RPMI8226 (cell line): ENCODE data around the gene ZNF574.
A peak's percentile ranks its signal among the peaks of the same experiment; 100 is the strongest.
"Not testable (repeated sequence)": the region's sequence is repeated elsewhere in the genome, so short reads cannot be mapped to it uniquely, and the experiment has no call there.

Source experiments
- DNase-seq: peaks from one replicate; pipeline ENCODE4 v3.0.0-alpha.2; 2015

Gene ZNF574

DNA sequence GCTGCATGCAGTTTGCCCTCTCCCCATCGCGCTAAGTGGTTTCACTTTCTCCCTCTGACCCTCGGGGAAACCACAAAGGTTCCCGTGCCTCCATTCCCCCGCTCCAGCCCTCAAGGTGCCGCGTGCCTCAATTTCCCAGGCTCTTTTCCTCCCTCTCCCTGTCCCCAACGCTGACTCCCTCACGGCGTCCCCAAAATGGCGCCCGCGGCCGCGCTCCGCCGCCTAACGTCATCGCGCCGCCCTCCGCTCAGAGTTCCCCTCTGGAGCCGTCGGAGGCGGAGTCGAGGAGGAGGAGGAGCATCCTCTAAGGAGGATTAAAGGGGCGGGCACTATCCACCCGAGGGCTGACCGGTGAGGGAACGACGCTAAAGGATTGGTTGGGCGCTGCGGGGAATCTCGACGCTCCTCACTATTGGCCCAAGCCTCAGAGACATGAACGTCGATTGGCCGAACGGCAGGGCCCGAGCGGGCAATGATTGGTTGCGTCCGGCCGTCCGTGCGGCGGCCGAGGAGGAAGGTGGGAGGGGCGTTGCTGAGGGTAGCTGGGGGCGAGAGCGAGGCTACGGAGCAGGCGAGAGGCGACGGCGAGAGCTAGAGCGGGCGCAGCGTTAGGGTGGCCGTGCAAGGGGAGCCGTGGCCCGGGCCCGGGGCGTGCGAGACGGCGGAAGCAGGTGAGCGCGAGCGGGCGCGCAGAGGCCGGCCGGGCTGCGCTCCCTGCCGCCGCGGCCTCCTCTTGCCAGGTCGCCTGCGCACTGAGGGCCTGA is at the start of gene ZNF574:
Gene ZNF574 (plus strand): TSS at position 551 of the 764 bp plus-strand sequence. CDS start 2,441 bp downstream, outside the sequence.
- peak; percentile 98 for DNase-seq

- no peak for DNase-seq
These were observed 47.4 kb upstream of the ZNF574 start for GRCh38 chr19:42028304-42029216.

DNA sequence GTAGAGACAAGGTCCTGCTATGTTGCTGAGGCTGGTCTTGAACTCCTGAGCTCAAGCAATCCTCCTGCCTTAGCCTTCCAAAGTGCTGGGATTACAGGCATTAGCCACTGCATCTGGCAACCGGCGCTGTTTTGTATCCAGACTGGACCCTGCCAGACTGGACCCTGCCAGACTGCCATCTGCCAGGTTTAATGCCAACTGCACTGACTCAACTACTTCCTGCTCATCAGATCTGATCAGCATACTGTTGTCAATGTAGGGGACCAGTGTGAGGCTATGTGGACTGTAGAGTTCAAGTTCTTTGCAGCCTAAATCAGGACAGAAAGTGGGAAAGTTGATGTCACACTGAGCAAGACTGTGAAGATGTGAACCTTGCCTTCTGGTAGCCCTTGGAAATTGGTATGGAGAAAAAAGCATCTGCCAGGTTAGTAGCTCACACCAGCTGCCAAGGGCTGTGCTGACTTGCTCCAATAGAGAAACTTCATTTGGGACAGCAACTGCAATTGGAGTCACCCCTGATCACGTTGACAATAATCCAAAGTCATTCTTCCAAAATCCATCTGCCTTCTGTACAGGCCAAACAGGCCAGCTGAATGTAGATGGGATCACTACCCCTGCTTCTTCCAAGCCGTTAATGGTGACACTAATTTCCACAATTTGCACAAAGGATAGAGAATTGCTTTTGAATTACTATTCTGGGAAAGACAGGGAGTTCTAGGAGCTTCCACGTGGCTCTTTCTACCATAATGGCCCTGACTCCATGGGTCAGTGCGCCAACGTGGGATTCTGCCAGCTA is 45.1 kb upstream of the ZNF574 start:
- DNase-seq: no peak

- DNase-seq: no peak
These were observed 43.5 kb upstream of the ZNF574 start for GRCh38 chr19:42032431-42032830.

- DNase-seq: no peak
These were observed 42.6 kb upstream of the ZNF574 start for GRCh38 chr19:42033413-42033812.

GRCh38 chr19:42034640-42035391 is 41.1 kb upstream of the ZNF574 start:
- DNase-seq: peak; percentile 76

GRCh38 chr19:42037649-42038048 is 38.3 kb upstream of the ZNF574 start:
- DNase-seq: no peak

DNA sequence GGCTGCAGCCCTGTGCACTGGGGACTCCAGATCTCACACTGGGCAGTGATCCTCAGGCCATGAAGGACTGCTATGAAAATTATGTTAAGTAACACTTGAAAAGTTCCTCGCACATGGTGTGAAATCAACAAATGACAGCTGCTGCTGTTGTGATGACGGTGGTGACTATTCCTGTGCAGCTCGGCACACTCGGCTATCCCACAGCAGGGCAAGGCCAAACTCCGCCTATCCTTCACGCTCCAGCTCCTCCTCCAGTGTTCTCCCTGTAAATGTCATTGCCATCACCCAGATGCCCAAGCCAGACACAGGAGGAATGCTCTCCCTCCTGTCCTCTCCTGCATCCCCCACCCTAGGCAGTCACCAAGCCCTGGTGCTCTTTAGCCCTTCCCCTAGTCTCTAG is 37.3 kb upstream of the ZNF574 start:
- no peak for DNase-seq

- peak; percentile 28 for DNase-seq
These were observed 35.9 kb upstream of the ZNF574 start for GRCh38 chr19:42040031-42040430.

GRCh38 chr19:42040491-42040890 is 35.5 kb upstream of the ZNF574 start:
- DNase-seq: not testable (repeated sequence)

GRCh38 chr19:42042455-42043170 is 33.4 kb upstream of the ZNF574 start:
- DNase-seq: no peak

GRCh38 chr19:42045575-42045974 is 30.4 kb upstream of the ZNF574 start:
- DNase-seq: no peak

DNA sequence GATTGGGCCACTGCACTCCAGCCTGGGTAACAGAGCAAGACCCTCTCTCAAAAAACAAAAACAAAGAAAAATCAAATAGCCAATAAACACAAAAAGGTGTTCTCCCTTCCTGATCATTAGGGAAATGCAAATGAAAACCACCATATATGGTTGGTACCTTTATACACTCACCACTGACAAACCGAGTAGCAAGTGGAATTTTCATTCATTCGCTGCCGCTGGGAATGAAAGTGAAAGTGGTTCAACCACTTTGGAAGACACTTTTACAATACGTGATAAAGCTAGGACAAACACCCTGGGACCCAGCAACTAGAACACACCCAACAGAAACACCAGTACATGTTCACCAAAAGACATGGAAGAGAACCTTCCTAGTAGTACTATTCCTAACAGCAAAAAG is 27.0 kb upstream of the ZNF574 start:
- DNase-seq: peak; percentile 39

DNA sequence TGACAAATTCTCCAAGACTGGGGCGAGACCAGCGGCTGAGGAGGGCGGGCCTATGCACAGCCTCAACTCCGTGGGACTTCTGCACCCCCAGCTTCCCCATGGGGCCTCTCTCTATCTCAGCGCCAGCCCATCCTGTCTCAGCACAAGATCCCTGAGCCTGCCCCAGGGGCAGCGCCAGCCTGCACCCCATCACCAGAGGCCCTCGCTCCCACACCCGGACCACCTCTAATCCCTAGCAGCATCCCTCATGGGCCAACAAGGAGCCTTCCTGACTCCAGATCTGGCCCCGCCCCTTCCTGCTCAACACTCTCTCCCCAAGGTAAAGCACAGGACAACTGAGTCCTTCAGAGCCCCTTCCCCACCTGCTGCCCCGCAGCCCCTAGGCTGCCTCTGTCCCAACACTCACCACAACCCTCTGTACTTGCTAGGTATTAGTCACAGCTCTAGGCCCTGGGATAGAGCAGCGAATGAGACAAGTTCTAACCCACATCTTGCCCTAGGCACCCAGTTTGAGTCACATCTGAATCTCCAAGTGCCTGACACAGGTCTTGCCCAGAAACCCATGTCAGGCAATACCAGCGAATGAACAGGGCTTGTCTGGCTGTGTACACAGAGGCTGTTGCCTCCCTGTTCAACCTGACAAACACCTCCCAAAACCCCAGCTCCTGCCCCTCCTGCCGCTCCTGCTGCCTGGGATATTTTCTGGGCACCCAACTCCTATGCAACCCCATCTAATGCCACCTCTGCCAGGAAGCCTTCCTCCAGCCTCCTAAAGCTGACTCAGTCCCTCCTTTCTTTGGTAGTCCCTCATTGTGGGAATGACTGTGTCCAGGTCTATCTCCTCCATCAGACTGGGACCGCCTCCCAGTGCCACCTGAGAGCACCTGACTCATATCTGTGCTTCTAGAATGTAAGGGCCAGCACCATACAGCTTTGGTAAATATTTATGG is 24.5 kb upstream of the ZNF574 start:
- no peak for DNase-seq

GRCh38 chr19:42052241-42052863 is 23.6 kb upstream of the ZNF574 start:
- DNase-seq: no peak

GRCh38 chr19:42053037-42053935 is 22.7 kb upstream of the ZNF574 start:
- no peak for DNase-seq

GRCh38 chr19:42054205-42054604 is 21.8 kb upstream of the ZNF574 start:
- DNase-seq: no peak

- DNase-seq: no peak
These were observed 18.1 kb upstream of the ZNF574 start for GRCh38 chr19:42057846-42058245.

- no peak for DNase-seq
These were observed 16.8 kb upstream of the ZNF574 start for GRCh38 chr19:42059196-42059595.
